Measurements from ENCODE around the gene TP53.

The TP53 gene

DNA sequence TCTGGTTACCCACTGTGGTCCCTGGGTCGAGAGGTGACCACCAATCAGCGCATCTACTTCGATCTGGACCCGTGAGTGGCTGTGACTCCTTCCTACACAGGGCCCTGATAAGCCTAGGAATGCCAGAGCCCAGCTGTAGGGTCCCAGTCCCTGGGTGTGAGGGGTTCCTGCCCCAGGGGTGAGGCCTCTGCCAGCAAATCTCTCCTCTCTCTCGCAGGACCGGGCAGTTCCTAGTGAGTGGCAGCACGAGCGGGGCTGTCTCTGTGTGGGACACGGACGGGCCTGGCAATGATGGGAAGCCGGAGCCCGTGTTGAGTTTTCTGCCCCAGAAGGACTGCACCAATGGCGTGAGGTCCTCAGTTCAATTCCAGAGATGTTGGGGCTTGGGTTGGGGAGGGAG is 15.5 kb upstream of the TP53 start:
- H2AFZ ChIP-seq (ENCODE audit: low read depth, low read length) = no peak overlapping the region
- no peaks in the 10 kb centered on the region for H3K9me3 ChIP-seq (ENCODE audit: low read length)
- peaks cover 15% of the 10 kb centered on the region for H3K36me3 ChIP-seq (ENCODE audit: insufficient read depth, low read length)
- H3K4me3 ChIP-seq (ENCODE audit: low read length) = no peak overlapping the region
- H3K4me1 ChIP-seq (ENCODE audit: insufficient read depth, low read length) = peaks cover 44% of the 10 kb centered on the region
- no peaks in the 10 kb centered on the region for H3K27me3 ChIP-seq (ENCODE audit: insufficient read depth, low read length)

- Histone ChIP-seq H3K27me3 (ENCODE audit: insufficient read depth, low read length) (no peaks in the 10 kb centered on the region), H3K4me3 (ENCODE audit: low read length) (no peak overlapping the region), H2AFZ (ENCODE audit: low read depth, low read length) (no peak overlapping the region), H3K9me3 (ENCODE audit: low read length) (no peaks in the 10 kb centered on the region), H3K36me3 (ENCODE audit: insufficient read depth, low read length) (peaks cover 15% of the 10 kb centered on the region), H3K4me1 (ENCODE audit: insufficient read depth, low read length) (peaks cover 33% of the 10 kb centered on the region)
These were observed 14.4 kb upstream of the TP53 start for GRCh38 chr17:7701681-7702080.

DNA sequence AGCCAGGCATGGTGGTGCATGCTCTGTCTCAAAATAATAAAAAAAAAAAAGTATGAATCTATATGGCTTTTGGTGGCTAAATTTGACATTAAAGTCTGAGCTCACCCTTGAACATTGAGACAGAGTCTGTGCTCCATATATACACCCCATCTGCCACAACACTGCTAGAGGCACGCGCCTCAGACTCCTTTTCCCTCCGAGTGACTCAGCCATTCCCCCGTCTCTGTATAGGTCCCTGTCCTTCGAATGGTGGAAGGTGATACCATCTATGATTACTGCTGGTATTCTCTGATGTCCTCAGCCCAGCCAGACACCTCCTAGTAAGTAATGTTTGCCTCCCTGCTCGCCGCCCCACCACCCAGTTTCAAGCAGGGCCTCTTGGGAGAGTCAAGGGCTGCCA is 13.2 kb upstream of the TP53 start:
- Histone ChIP-seq H3K9me3 (ENCODE audit: low read length) (no peaks in the 10 kb centered on the region), H3K27me3 (ENCODE audit: insufficient read depth, low read length) (no peaks in the 10 kb centered on the region), H3K4me3 (ENCODE audit: low read length) (no peak overlapping the region), H3K4me1 (ENCODE audit: insufficient read depth, low read length) (peaks cover 23% of the 10 kb centered on the region), H2AFZ (ENCODE audit: low read depth, low read length) (no peak overlapping the region), H3K36me3 (ENCODE audit: insufficient read depth, low read length) (peaks cover 21% of the 10 kb centered on the region)

- H2AFZ ChIP-seq (ENCODE audit: low read depth, low read length) = no peak overlapping the region
These were observed 10.7 kb upstream of the TP53 start for GRCh38 chr17:7697828-7698588.

GRCh38 chr17:7695586-7695985 is 8.3 kb upstream of the TP53 start:
- H3K4me1 ChIP-seq (ENCODE audit: insufficient read depth, low read length) = no peaks in the 10 kb centered on the region
- H3K9me3 ChIP-seq (ENCODE audit: low read length) = no peaks in the 10 kb centered on the region
- H3K36me3 ChIP-seq (ENCODE audit: insufficient read depth, low read length) = peaks cover 16% of the 10 kb centered on the region
- no peak overlapping the region for H2AFZ ChIP-seq (ENCODE audit: low read depth, low read length)
- no peaks in the 10 kb centered on the region for H3K27me3 ChIP-seq (ENCODE audit: insufficient read depth, low read length)
- H3K4me3 ChIP-seq (ENCODE audit: low read length) = no peak overlapping the region

More at GRCh38 chr17:7697828-7698588, 10.7 kb upstream of the TP53 start:
- Histone ChIP-seq H3K36me3 (ENCODE audit: insufficient read depth, low read length) (peaks cover 29% of the 10 kb centered on the region), H3K4me3 (ENCODE audit: low read length) (no peak overlapping the region), H3K9me3 (ENCODE audit: low read length) (no peaks in the 10 kb centered on the region), H3K4me1 (ENCODE audit: insufficient read depth, low read length) (peaks cover 5% of the 10 kb centered on the region), H3K27me3 (ENCODE audit: insufficient read depth, low read length) (no peaks in the 10 kb centered on the region)

GRCh38 chr17:7688808-7689316 is 1.6 kb upstream of the TP53 start:
- no peaks in the 10 kb centered on the region for H3K27me3 ChIP-seq (ENCODE audit: insufficient read depth, low read length)
- H3K9me3 ChIP-seq (ENCODE audit: low read length) = no peaks in the 10 kb centered on the region
- H3K4me1 ChIP-seq (ENCODE audit: insufficient read depth, low read length) = peaks cover 33% of the 10 kb centered on the region
- H2AFZ ChIP-seq (ENCODE audit: low read depth, low read length) = peak overlapping the region; percentile 24
- peak overlapping the region; percentile 83 for H3K4me3 ChIP-seq (ENCODE audit: low read length)
- H3K36me3 ChIP-seq (ENCODE audit: insufficient read depth, low read length) = peaks cover 7% of the 10 kb centered on the region

DNA sequence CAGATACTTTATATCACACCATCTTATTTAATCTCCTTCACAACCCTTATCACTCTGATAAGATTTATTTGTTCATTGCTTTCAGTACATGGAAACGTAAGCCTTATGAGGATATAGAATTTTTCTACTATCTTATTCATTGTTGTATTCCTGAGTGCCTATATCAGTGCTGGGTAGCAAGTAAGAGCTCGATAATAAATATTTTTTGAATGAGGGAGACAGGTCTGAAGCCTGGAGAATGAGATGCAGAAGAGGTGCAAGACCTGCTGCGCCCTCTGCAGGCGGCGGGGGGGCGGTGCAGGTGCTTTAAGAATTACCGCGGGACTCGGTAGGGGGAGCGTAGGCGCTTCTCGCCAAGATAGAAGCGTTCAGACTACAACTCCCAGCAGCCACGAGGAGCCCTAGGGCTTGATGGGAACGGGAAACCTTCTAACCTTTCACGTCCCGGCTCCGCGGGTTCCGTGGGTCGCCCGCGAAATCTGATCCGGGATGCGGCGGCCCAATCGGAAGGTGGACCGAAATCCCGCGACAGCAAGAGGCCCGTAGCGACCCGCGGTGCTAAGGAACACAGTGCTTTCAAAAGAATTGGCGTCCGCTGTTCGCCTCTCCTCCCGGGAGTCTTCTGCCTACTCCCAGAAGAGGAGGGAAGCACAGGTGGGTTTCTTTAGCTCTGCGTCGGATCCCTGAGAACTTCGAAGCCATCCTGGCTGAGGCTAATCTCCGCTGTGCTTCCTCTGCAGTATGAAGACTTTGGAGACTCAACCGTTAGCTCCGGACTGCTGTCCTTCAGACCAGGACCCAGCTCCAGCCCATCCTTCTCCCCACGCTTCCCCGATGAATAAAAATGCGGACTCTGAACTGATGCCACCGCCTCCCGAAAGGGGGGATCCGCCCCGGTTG is 868 bp upstream of the TP53 start, which contains the start of gene WRAP53:
TSS of gene WRAP53 (plus strand) at position 570 of the 900 bp plus-strand sequence. CDS start at position 742, 172 bp downstream.
- Histone ChIP-seq H3K36me3 (ENCODE audit: insufficient read depth, low read length) (peaks cover 4% of the 10 kb centered on the region), H3K4me3 (ENCODE audit: low read length) (peak within 1 kb of the TSS; percentile 83), H2AFZ (ENCODE audit: low read depth, low read length) (peak within 1 kb of the TSS; percentile 24), H3K4me1 (ENCODE audit: insufficient read depth, low read length) (peaks cover 33% of the 10 kb centered on the region), H3K9me3 (ENCODE audit: low read length) (no peaks in the 10 kb centered on the region), H3K27me3 (ENCODE audit: insufficient read depth, low read length) (no peaks in the 10 kb centered on the region)

DNA sequence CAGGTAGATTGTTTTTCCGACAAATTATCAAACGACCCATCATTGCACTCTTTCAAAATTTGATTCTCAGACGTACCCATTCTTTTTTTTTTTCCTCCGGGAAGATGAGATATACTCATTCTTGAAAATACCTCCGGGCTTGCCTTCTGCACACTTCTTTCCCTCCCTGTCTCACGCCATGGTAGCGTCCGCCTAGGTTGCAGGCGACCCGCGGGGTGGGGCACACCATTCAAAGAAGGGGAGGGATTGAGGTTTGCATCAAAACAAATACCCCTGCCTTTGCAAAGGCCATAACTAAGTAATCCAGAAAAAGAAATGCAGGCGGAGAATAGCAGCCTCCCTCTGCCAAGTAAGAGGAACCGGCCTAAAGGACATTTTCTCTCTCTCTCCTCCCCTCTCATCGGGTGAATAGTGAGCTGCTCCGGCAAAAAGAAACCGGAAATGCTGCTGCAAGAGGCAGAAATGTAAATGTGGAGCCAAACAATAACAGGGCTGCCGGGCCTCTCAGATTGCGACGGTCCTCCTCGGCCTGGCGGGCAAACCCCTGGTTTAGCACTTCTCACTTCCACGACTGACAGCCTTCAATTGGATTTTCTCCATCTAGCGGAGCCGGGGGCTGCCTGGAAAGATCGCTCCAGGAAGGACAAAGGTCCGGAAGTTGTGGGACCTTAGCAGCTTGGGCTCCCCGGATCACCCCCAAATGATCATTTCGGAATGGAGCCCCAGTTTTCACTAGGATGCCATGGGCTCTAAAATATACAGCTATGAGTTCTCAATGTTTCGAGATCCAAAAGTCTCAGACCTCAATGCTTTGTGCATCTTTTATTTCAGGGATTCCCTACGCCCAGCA is 843 bp downstream of the TP53 start:
- Histone ChIP-seq H3K4me3 (ENCODE audit: low read length) (peak overlapping the region; percentile 83), H3K27me3 (ENCODE audit: insufficient read depth, low read length) (no peaks in the 10 kb centered on the region), H2AFZ (ENCODE audit: low read depth, low read length) (no peak overlapping the region), H3K4me1 (ENCODE audit: insufficient read depth, low read length) (peaks cover 33% of the 10 kb centered on the region), H3K36me3 (ENCODE audit: insufficient read depth, low read length) (peaks cover 4% of the 10 kb centered on the region), H3K9me3 (ENCODE audit: low read length) (no peaks in the 10 kb centered on the region)

GRCh38 chr17:7685533-7686221 is 1.6 kb downstream of the TP53 start:
- H3K9me3 ChIP-seq (ENCODE audit: low read length) = no peaks in the 10 kb centered on the region
- H3K36me3 ChIP-seq (ENCODE audit: insufficient read depth, low read length) = peaks cover 4% of the 10 kb centered on the region
- H3K4me3 ChIP-seq (ENCODE audit: low read length) = peak overlapping the region; percentile 83
- H2AFZ ChIP-seq (ENCODE audit: low read depth, low read length) = no peak overlapping the region
- peaks cover 33% of the 10 kb centered on the region for H3K4me1 ChIP-seq (ENCODE audit: insufficient read depth, low read length)
- H3K27me3 ChIP-seq (ENCODE audit: insufficient read depth, low read length) = no peaks in the 10 kb centered on the region

GRCh38 chr17:7684851-7685532 is 2.3 kb downstream of the TP53 start:
- H3K4me3 ChIP-seq (ENCODE audit: low read length) = peak overlapping the region; percentile 83
- H3K27me3 ChIP-seq (ENCODE audit: insufficient read depth, low read length) = no peaks in the 10 kb centered on the region
- no peaks in the 10 kb centered on the region for H3K9me3 ChIP-seq (ENCODE audit: low read length)
- peaks cover under 1% of the 10 kb centered on the region for H3K36me3 ChIP-seq (ENCODE audit: insufficient read depth, low read length)
- H3K4me1 ChIP-seq (ENCODE audit: insufficient read depth, low read length) = peaks cover 29% of the 10 kb centered on the region
- H2AFZ ChIP-seq (ENCODE audit: low read depth, low read length) = no peak overlapping the region

- Histone ChIP-seq H3K4me3 (ENCODE audit: low read length) (no peak overlapping the region), H2AFZ (ENCODE audit: low read depth, low read length) (no peak overlapping the region), H3K9me3 (ENCODE audit: low read length) (peaks cover 17% of the 10 kb centered on the region), H3K36me3 (ENCODE audit: insufficient read depth, low read length) (peaks cover 48% of the 10 kb centered on the region), H3K27me3 (ENCODE audit: insufficient read depth, low read length) (no peaks in the 10 kb centered on the region), H3K4me1 (ENCODE audit: insufficient read depth, low read length) (no peaks in the 10 kb centered on the region)
These were observed 9.8 kb downstream of the TP53 start for GRCh38 chr17:7677388-7678067.
